Stomach (tissue), 9 donors: ENCODE data around the gene CTIF. TPM values are rescaled to one million over a fixed set of nuclear protein-coding genes. Genes with fewer than 3 reads are reported as not detected.

Experiments
- DNase-seq, 2 donors: peaks; one replicate each; pipeline versions ENCODE4 v3.0.0 to v3.0.0-alpha.2; 2013 to 2019
- H3K27ac ChIP-seq, 5 donors: fragments of 200-600 bp in 4 of 5; sonication (generic) in 4 of 5; one replicate each; pipeline ENCODE4 v1.5.1; 2013 to 2019; ENCODE audit warnings: mild to moderate bottlenecking in 1 of 5, moderate library complexity in 1 of 5
- H3K27me3 ChIP-seq, 3 donors: fragments of 200-600 bp; sonication (generic); one replicate each; pipeline ENCODE4 v1.5.1; 2017 to 2019; ENCODE audit warnings: mixed run types in 1 of 3
- H3K36me3 ChIP-seq, 4 donors: fragments of 200-600 bp; sonication (generic); 1 replicate in 3 of 4; 2 replicates in 1 of 4; pipeline ENCODE4 v1.5.1; 2016 to 2019
- H3K4me1 ChIP-seq, 4 donors: fragments of 200-600 bp; sonication (generic); one replicate each; pipeline ENCODE4 v1.5.1; 2016 to 2019
- H3K4me3 ChIP-seq, 4 donors: fragments of 200-600 bp; sonication (generic) in 3 of 4; one replicate each; pipeline ENCODE4 v1.5.1; 2016 to 2019; ENCODE audit warnings: mild to moderate bottlenecking in 1 of 4
- H3K9me3 ChIP-seq, 4 donors: fragments of 200-600 bp; sonication (generic); one replicate each; pipeline ENCODE4 v1.5.1; 2016 to 2019
- EP300 ChIP-seq: sonication (generic); formaldehyde crosslinking; IDR thresholded peaks from one replicate; pipeline ENCODE4 v1.6.1; 2017; ENCODE audit warnings: antibody characterized with exemption
- POLR2A ChIP-seq, 4 donors: fragments of 450-650 bp; IDR thresholded peaks; one replicate each; pipeline ENCODE4 v1.6.1; 2016; ENCODE audit warnings: antibody characterized with exemption in 4 of 4, control low read depth in 2 of 4, mild to moderate bottlenecking in 1 of 4, moderate library complexity in 1 of 4
- POLR2AphosphoS5 ChIP-seq, 3 donors: sonication (generic); formaldehyde crosslinking; IDR thresholded peaks; one replicate each; pipeline ENCODE4 v1.6.1; 2016; ENCODE audit warnings: antibody characterized with exemption in 3 of 3
- WGBS, 5 donors: extraction: QIAGEN DNeasy Blood & Tissue Kit in 3 of 5; methylation state at CpG; one replicate each; pipeline versions ENCODE4 v1.1.5 to v1.1.7; 2013 to 2018; 5-methylcytosine and 5-hydroxymethylcytosine counted together
- intact Hi-C: fragments of 100-400 bp; cut with DNase I; formaldehyde crosslinking; loops from one replicate; pipeline ENCODE4 v1.15.1; 2023; ENCODE audit warnings: low total_unique reads
- polyA plus RNA-seq, 3 donors: library from polyadenylated mRNA; stranded (reverse); fragments of 200-250 nt; gene quantifications; one replicate each; pipeline ENCODE4 v1.2.3, GENCODE V29; 2013
- total RNA-seq, 5 donors: library from RNA; depleted of rRNA; stranded (reverse); fragments of >200 nt; gene quantifications; one replicate each; pipeline versions ENCODE4 v1.1.0 to v1.2.3, GENCODE V29; 2014 to 2016
- TF ChIP-seq, protein P1 (sequence below), 7 experiments: fragments of 450-650 bp in 4 of 7; fragments of 200-600 bp in 3 of 7; sonication (generic) in 3 of 7; IDR thresholded peaks; one replicate each; pipeline ENCODE4 v1.5.1; 2016 to 2019; ENCODE audit warnings: antibody characterized with exemption in 7 of 7, control low read depth in 2 of 7, mild to moderate bottlenecking in 1 of 7
- donor health status: healthy with polysubstance abuse.
- donor health status: Bipolar disorder and iron deficiency.
- donor health status: healthy.

CTIF gene
- total and polyA plus RNA-seq, 8 donors = 16.3 to 105 (median 30.3) TPM

DNA sequence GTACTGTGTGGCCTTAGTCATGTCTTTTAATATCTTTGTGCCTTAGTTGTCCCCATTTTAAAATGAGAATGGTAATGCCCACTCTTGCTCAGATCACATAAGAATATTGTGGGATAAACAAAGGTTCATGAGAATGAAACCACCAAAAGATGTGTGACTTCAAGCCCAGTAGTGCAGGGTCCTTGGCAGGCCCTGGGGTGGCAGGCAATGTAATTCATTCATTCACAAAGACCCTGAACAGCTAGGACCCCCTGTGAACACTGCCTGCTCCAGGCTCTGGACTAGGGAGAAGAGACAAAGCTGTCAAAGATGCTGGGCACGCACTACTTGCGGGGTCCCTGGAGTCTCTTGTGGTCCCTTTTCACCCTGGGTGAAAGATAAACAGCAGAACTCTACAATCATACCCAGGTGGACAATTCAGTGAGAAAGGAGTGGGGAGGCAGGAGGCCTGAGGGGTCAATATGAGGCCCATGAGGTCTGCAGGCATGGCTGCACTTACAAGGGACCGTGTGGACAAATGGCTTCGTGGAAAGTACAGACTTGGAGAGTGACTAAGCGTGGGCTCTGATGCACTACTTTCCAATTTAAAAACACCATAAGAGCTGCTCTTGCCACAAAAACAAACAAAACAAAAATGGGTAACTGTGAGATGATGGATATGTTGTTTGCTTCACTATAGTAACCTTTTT, 275.8 kb downstream of the CTIF start:
- WGBS, 5 donors = 88 to 93% (median 90%) methylated on average over 5 of the region's 5 CpGs
- intact Hi-C loops = no loop called here
- H3K27me3 ChIP-seq = no peaks in the 10 kb centered on the region
- no peak overlapping the region for H3K4me3 ChIP-seq
- peak overlapping the region in 1 of 5 donors; percentile 8 for H3K27ac ChIP-seq
- TF ChIP-seq POLR2A (IDR thresholded peaks at IDR 0.05) (no peak), EP300 (no peak), POLR2AphosphoS5 (IDR thresholded peaks at IDR 0.05) (no peak)
- TF ChIP-seq, protein P1, sequence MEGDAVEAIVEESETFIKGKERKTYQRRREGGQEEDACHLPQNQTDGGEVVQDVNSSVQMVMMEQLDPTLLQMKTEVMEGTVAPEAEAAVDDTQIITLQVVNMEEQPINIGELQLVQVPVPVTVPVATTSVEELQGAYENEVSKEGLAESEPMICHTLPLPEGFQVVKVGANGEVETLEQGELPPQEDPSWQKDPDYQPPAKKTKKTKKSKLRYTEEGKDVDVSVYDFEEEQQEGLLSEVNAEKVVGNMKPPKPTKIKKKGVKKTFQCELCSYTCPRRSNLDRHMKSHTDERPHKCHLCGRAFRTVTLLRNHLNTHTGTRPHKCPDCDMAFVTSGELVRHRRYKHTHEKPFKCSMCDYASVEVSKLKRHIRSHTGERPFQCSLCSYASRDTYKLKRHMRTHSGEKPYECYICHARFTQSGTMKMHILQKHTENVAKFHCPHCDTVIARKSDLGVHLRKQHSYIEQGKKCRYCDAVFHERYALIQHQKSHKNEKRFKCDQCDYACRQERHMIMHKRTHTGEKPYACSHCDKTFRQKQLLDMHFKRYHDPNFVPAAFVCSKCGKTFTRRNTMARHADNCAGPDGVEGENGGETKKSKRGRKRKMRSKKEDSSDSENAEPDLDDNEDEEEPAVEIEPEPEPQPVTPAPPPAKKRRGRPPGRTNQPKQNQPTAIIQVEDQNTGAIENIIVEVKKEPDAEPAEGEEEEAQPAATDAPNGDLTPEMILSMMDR (IDR thresholded peaks at IDR 0.05) = no peak
- peaks cover 0 to 30% (median 29%) of the 10 kb centered on the region in 4 donors for H3K36me3 ChIP-seq
- peak in 1 of 2 donors; percentile 14 for DNase-seq
- peaks cover 0 to 17% (median 5%) of the 10 kb centered on the region in 4 donors for H3K4me1 ChIP-seq
- no peaks in the 10 kb centered on the region for H3K9me3 ChIP-seq

DNA sequence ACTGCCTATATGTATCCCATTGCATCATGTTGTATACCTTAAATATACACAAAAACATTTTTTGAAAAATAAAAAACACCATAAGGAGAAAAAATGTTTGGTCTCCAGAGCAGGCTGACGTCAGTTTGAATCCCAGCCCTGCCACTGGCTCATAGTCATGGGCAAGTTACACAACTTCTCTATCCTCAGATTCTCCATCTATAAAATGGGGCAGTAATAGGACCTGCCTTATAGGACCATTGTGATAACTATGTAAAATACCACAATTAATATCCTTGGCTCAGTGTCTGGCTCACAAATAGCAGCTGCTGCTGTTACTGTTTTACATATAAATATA, 276.3 kb downstream of the CTIF start:
- no peak for DNase-seq
- intact Hi-C loops = no loop called here
- no peak overlapping the region for H3K4me3 ChIP-seq
- 85 to 95% (median 91%) methylated on average over 1 of the region's 1 CpG for WGBS, 5 donors
- peaks cover 0 to 35% (median 34%) of the 10 kb centered on the region in 4 donors for H3K36me3 ChIP-seq
- no peaks in the 10 kb centered on the region for H3K9me3 ChIP-seq
- H3K27ac ChIP-seq = no peak overlapping the region
- H3K4me1 ChIP-seq = peaks cover 0 to 17% (median 5%) of the 10 kb centered on the region in 4 donors
- TF ChIP-seq POLR2AphosphoS5 (IDR thresholded peaks at IDR 0.05) = no peak
- H3K27me3 ChIP-seq = no peaks in the 10 kb centered on the region

DNA sequence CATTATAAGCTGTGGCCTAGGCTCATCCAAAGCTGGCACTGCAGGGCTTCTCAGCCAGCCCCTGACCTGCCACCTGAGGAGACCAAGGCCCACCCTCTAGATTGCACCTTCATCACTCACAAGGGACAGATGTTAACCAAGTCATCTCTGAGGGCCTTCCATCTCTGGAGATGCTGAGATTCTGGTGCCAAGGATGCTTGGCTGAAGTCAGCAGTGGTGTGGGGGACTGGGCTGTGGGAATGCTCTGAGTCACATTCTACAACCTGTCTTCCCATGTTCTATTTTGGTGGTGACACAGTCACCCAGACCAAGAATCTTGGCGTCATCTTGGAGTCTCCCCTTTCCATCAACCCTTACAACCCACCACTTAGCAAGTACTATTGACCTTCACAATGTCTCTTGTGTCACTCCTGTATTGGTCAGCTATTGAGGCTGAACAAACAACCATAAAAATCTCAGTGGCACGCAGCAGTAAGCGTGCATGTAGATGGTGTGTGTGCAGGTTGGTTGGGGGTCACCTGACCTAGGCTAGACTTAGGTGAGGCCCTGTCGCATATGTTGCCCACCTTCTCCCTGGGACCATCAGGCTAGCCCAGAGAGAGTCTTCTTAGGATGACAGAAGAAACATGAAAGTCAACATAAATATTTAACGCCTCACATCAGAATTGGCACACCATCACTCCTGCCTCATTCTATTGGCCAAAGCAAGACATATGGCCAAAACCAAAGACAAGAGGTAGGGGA, 276.9 kb downstream of the CTIF start:
- no peaks in the 10 kb centered on the region for H3K9me3 ChIP-seq
- DNase-seq = no peak
- H3K27me3 ChIP-seq = no peaks in the 10 kb centered on the region
- no peak overlapping the region for H3K4me3 ChIP-seq
- TF ChIP-seq, protein P1 (IDR thresholded peaks at IDR 0.05) = no peak
- TF ChIP-seq POLR2A (IDR thresholded peaks at IDR 0.05) (no peak), POLR2AphosphoS5 (IDR thresholded peaks at IDR 0.05) (no peak)
- peaks cover 0 to 17% (median 5%) of the 10 kb centered on the region in 4 donors for H3K4me1 ChIP-seq
- intact Hi-C loops = no loop called here
- no peak overlapping the region for H3K27ac ChIP-seq
- H3K36me3 ChIP-seq = peaks cover 0 to 41% (median 40%) of the 10 kb centered on the region in 4 donors
- 74 to 95% (median 88%) methylated on average over 5 of the region's 5 CpGs for WGBS, 5 donors

DNA sequence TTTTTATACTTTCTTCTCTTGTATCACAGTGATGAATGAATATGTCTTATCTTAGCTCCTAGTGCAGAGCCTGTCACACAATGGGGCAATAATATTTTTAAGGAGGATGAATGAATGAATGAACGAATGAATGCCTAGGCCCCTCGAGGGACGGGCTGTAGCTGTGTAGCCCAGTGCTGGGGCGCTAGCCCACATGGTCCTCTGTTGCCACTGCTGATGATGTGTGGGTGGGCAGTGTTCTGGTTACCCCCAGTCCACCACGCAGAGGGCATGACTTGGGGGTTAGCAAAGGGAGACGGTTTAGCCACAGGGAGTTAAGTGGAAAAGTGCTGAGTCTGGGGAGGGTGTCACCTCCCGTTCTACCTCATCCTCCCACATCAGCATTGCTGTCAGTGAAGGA, 277.7 kb downstream of the CTIF start:
- Histone ChIP-seq H3K4me3 (no peak overlapping the region), H3K27me3 (no peaks in the 10 kb centered on the region), H3K27ac (no peak overlapping the region), H3K36me3 (peaks cover 0 to 49% (median 44%) of the 10 kb centered on the region in 4 donors), H3K4me1 (peaks cover 0 to 17% (median 5%) of the 10 kb centered on the region in 4 donors), H3K9me3 (no peaks in the 10 kb centered on the region)
- intact Hi-C loops = no loop called here
- TF ChIP-seq, protein P1 (IDR thresholded peaks at IDR 0.05) = no peak
- no peak for TF ChIP-seq EP300
- TF ChIP-seq POLR2AphosphoS5 (IDR thresholded peaks at IDR 0.05) = no peak
- no peak for TF ChIP-seq POLR2A (IDR thresholded peaks at IDR 0.05)
- WGBS, 5 donors = 78 to 81% (median 79%) methylated on average over 7 of the region's 7 CpGs
- no peak for DNase-seq
